ENCODE data around the gene SKA3.

The SKA3 gene

DNA sequence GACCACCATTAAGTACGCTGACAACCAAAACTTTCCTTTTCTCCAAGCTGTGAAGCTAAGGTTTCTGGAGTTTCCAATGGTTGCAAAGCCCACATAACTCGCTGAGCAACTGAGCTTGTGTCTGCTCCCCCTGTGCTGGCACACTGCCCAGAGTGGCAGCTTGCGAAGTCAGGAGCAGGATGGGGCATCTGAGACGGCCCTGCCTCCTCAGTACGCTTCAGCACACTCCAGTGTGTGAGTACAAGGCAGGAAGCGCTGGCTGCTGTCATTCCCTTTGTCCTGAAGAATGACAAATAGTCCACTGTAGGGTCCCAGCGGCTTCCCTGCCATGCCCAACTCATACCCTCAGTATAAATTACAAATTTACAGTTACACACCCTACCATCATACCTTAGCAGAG lies 51.5 kb downstream of the SKA3 start:
- CTCF ChIA-PET, result interaction anchor here (0.6 kb wide), 2 partner anchors 43 to 1064 kb away, joined by 3 to 4 read pairs; no protein-coding TSS in a partner anchor
- TF ChIP-seq, protein P1, sequence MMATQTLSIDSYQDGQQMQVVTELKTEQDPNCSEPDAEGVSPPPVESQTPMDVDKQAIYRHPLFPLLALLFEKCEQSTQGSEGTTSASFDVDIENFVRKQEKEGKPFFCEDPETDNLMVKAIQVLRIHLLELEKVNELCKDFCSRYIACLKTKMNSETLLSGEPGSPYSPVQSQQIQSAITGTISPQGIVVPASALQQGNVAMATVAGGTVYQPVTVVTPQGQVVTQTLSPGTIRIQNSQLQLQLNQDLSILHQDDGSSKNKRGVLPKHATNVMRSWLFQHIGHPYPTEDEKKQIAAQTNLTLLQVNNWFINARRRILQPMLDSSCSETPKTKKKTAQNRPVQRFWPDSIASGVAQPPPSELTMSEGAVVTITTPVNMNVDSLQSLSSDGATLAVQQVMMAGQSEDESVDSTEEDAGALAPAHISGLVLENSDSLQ (IDR thresholded peaks at IDR 0.05), result peak; percentile 36; the same call in 1 of the 2 replicates
- TF ChIP-seq ARNT (IDR thresholded peaks at IDR 0.05), result no peak
- DNase-seq (ENCODE audit: extremely low spot score), result peak; percentile 10
- POLR2A ChIA-PET, result interaction anchor here (1.4 kb wide), 1 partner anchor 53 kb away, joined by 6 read pairs; the partner anchor contains the start of gene MRPL57

DNA sequence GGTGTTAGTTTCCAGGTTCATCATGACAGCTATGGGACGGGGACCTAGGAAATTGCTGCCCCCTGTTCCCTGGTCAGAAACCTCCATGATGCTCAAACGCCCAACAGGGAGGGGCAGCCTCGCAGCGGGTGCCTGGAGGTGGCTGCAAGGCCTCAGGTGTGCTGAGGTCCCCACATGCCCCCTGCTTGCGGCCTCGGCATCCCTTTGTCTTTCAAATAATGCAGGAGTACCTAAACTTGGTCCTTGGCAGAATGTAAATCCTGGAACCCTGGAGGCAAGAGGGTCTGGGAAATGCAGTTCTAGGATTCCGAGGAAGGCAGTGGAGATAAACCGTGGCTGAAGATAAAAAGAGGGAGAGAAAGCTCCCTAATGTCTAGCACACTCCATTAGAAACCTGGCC lies 52.4 kb downstream of the SKA3 start:
- no peak for TF ChIP-seq NFRKB (IDR thresholded peaks at IDR 0.05)
- TF ChIP-seq SUZ12 (IDR thresholded peaks at IDR 0.05), result no peak
- no peak for TF ChIP-seq CTBP1 (IDR thresholded peaks at IDR 0.05; ENCODE audit: borderline replicate concordance)
- no peak for TF ChIP-seq LEF1 (IDR thresholded peaks at IDR 0.05; ENCODE audit: borderline replicate concordance)
- no peak for TF ChIP-seq FOXA1 (IDR thresholded peaks at IDR 0.05)
- no peak for TF ChIP-seq SP1 (IDR thresholded peaks at IDR 0.05)
- no peak for TF ChIP-seq L3MBTL2 (conservative IDR thresholded peaks at IDR 0.05)
- POLR2A ChIA-PET, result interaction anchor here (0.9 to 1.4 kb wide), 2 partner anchors 53 kb away, joined by 3 to 6 read pairs; partner anchors contain the start of gene MRPL57
- DNase-seq (ENCODE audit: extremely low spot score), result no peak
- CTCF ChIA-PET, result no interaction called here

DNA sequence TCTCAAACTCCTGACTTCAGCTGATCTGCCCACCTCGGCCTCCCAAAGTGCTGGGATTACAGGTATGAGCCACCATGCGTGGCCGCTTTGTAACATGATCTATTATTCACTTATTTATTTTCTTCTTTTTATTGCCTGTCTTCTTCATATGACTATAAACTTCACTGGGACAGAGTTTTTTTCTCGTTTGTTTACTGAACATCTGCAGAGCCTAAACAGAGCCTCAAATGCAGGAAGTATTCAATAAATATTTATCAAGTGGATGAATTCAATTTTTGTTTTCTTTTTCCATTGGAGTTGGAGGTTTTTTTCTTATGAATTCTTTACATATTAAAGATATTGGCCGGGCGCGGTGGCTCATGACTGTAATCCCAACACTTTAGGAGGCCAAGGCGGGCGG lies 54.7 kb downstream of the SKA3 start:
- POLR2A ChIA-PET, result no interaction called here
- TF ChIP-seq LEF1 (IDR thresholded peaks at IDR 0.05; ENCODE audit: borderline replicate concordance), result no peak
- TF ChIP-seq, protein P1 (IDR thresholded peaks at IDR 0.05), result no peak
- TF ChIP-seq SP1 (IDR thresholded peaks at IDR 0.05), result no peak
- no peak for TF ChIP-seq ZNF384 (IDR thresholded peaks at IDR 0.05)
- no peak for TF ChIP-seq SUZ12 (IDR thresholded peaks at IDR 0.05)
- no peak for TF ChIP-seq ARNT (IDR thresholded peaks at IDR 0.05)
- TF ChIP-seq NFRKB (IDR thresholded peaks at IDR 0.05), result no peak
- TF ChIP-seq BHLHE40 (IDR thresholded peaks at IDR 0.05; ENCODE audit: borderline replicate concordance), result no peak
- no peak for TF ChIP-seq L3MBTL2 (conservative IDR thresholded peaks at IDR 0.05)
- no peak for TF ChIP-seq FOXK2 (IDR thresholded peaks at IDR 0.05)
- no peak for TF ChIP-seq FOXM1 (IDR thresholded peaks at IDR 0.05; ENCODE audit: borderline replicate concordance)
- TF ChIP-seq CTBP1 (IDR thresholded peaks at IDR 0.05; ENCODE audit: borderline replicate concordance), result no peak
- no peak for TF ChIP-seq FOXA1 (IDR thresholded peaks at IDR 0.05)
- no peak for TF ChIP-seq ELF4 (IDR thresholded peaks at IDR 0.05)
- no peak for TF ChIP-seq HDGF (IDR thresholded peaks at IDR 0.05; ENCODE audit: borderline replicate concordance)
- no peak for DNase-seq (ENCODE audit: extremely low spot score)
- CTCF ChIA-PET, result no interaction called here

DNA sequence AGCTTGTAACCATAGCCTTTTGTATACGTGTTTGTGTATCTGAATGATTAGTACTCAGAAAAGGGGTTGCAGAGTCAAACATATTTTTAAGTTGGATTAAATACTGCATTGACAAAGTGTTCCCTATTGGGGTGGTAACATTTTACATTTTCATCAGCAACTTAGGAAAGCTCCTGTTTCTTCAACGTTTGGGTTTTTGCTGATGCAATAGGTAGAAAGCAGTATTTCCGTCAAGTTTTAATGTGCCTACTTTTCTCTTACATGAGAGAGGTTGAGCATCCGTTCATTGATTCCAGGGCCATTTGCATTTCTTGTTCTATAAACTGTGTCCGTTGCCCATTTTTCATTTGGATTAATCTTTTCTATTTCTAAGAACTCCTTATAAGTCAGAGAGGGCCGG lies 56.2 kb downstream of the SKA3 start:
- DNase-seq (ENCODE audit: extremely low spot score), result no peak
- POLR2A ChIA-PET, result no interaction called here
- CTCF ChIA-PET, result interaction anchor here (0.6 kb wide), 1 partner anchor 928 kb away, joined by 4 read pairs; no protein-coding TSS in a partner anchor
- no peak for TF ChIP-seq FOXK2 (IDR thresholded peaks at IDR 0.05)
- TF ChIP-seq BHLHE40 (IDR thresholded peaks at IDR 0.05; ENCODE audit: borderline replicate concordance), result no peak
- no peak for TF ChIP-seq ELF4 (IDR thresholded peaks at IDR 0.05)
- no peak for TF ChIP-seq ZNF384 (IDR thresholded peaks at IDR 0.05)
- no peak for TF ChIP-seq ARNT (IDR thresholded peaks at IDR 0.05)
- no peak for TF ChIP-seq TARDBP (IDR thresholded peaks at IDR 0.05)
- no peak for TF ChIP-seq HDGF (IDR thresholded peaks at IDR 0.05; ENCODE audit: borderline replicate concordance)
- no peak for TF ChIP-seq LEF1 (IDR thresholded peaks at IDR 0.05; ENCODE audit: borderline replicate concordance)
- no peak for TF ChIP-seq L3MBTL2 (conservative IDR thresholded peaks at IDR 0.05)
- TF ChIP-seq FOXM1 (IDR thresholded peaks at IDR 0.05; ENCODE audit: borderline replicate concordance), result no peak
- TF ChIP-seq CTBP1 (IDR thresholded peaks at IDR 0.05; ENCODE audit: borderline replicate concordance), result no peak
- TF ChIP-seq FOXA1 (IDR thresholded peaks at IDR 0.05), result no peak

DNA sequence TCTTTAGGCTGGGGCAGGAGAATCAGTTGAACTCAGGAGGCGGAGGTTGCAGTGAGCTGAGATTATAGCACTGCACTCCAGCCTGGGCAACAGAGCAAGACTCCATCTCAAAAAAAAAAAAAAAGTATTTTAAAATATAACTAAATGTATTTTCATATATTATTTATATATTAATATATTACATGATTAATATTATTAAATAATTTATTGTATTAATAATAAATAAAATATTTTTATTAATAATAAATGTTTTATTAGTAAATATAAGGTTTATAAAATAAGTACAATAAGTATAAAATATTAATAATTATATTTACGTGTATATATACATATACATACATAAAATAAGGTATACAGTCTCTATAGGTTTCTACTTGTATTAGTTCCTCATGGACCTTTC lies 56.8 kb downstream of the SKA3 start:
- TF ChIP-seq BHLHE40 (IDR thresholded peaks at IDR 0.05; ENCODE audit: borderline replicate concordance), result no peak
- TF ChIP-seq FOXM1 (IDR thresholded peaks at IDR 0.05; ENCODE audit: borderline replicate concordance), result no peak
- no peak for TF ChIP-seq HDGF (IDR thresholded peaks at IDR 0.05; ENCODE audit: borderline replicate concordance)
- TF ChIP-seq ELF4 (IDR thresholded peaks at IDR 0.05), result no peak
- TF ChIP-seq TARDBP (IDR thresholded peaks at IDR 0.05), result no peak
- TF ChIP-seq, protein P1 (IDR thresholded peaks at IDR 0.05), result no peak
- no peak for TF ChIP-seq ARNT (IDR thresholded peaks at IDR 0.05)
- TF ChIP-seq FOXK2 (IDR thresholded peaks at IDR 0.05), result no peak
- TF ChIP-seq SUZ12 (IDR thresholded peaks at IDR 0.05), result no peak
- TF ChIP-seq ZNF384 (IDR thresholded peaks at IDR 0.05), result no peak
- no peak for TF ChIP-seq L3MBTL2 (conservative IDR thresholded peaks at IDR 0.05)
- no peak for TF ChIP-seq FOXA1 (IDR thresholded peaks at IDR 0.05)
- no peak for TF ChIP-seq LEF1 (IDR thresholded peaks at IDR 0.05; ENCODE audit: borderline replicate concordance)
- TF ChIP-seq SP1 (IDR thresholded peaks at IDR 0.05), result no peak
- no peak for TF ChIP-seq NFRKB (IDR thresholded peaks at IDR 0.05)
- TF ChIP-seq CTBP1 (IDR thresholded peaks at IDR 0.05; ENCODE audit: borderline replicate concordance), result no peak
- ChIA-PET CTCF (interaction anchor here (0.8 kb wide), 1 partner anchor 177 kb away, joined by 3 read pairs; no protein-coding TSS in a partner anchor), POLR2A (no interaction called here)
- DNase-seq (ENCODE audit: extremely low spot score), result no peak

DNA sequence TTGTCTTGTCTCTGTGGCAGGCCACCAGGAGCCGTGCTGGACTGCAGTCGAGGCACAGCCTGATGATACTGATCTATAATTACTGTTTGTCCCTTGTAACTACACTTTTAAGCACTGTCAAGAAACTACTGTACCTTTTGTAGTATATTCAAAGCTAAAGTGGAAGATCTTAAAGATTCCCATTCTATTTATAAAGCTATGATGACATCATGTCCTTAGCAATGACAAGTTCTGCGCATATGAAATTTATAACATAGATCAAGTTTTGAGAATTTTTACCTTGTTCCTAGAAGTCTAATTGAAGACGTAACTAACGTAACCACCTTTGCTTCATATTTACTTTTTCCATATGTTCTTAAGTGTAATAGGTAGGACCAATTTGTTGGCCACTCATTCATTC lies 58.2 kb downstream of the SKA3 start:
- DNase-seq (ENCODE audit: extremely low spot score), result no peak
- no peak for TF ChIP-seq FOXM1 (IDR thresholded peaks at IDR 0.05; ENCODE audit: borderline replicate concordance)
- no peak for TF ChIP-seq HDGF (IDR thresholded peaks at IDR 0.05; ENCODE audit: borderline replicate concordance)
- ChIA-PET POLR2A (no interaction called here), CTCF (no interaction called here)

All from HEK293T (cell line).